Sigmoid colon (tissue), 7 donors: ENCODE data around the gene NCAN. TPM values are rescaled to one million over a fixed set of nuclear protein-coding genes. Genes with fewer than 3 reads are reported as not detected.

Experiments
- DNase-seq: peaks from one replicate; pipeline ENCODE4 v3.0.0-alpha.2; 2019
- H3K27ac ChIP-seq, 4 donors: fragments of 200-600 bp; sonication (generic); one replicate each; pipeline ENCODE4 v1.5.1; 2016 to 2019; ENCODE audit warnings: mild to moderate bottlenecking in 1 of 4
- H3K27me3 ChIP-seq, 3 donors: fragments of 200-600 bp; sonication (generic); one replicate each; pipeline ENCODE4 v1.5.1; 2019; ENCODE audit warnings: mild to moderate bottlenecking in 1 of 3
- H3K36me3 ChIP-seq, 4 donors: fragments of 200-600 bp; sonication (generic); one replicate each; pipeline ENCODE4 v1.5.1; 2016 to 2019
- H3K4me1 ChIP-seq, 4 donors: fragments of 200-600 bp; sonication (generic); one replicate each; pipeline ENCODE4 v1.5.1; 2017 to 2019
- H3K4me3 ChIP-seq, 4 donors: fragments of 200-600 bp; sonication (generic); one replicate each; pipeline ENCODE4 v1.5.1; 2017 to 2019; ENCODE audit warnings: mild to moderate bottlenecking in 2 of 4, moderate library complexity in 1 of 4
- H3K9me3 ChIP-seq, 4 donors: fragments of 200-600 bp in 3 of 4; sonication (generic) in 3 of 4; one replicate each; pipeline versions ENCODE4 v1.5.1 to v1.6.1; 2013 to 2019
- CTCF ChIP-seq, 4 experiments: fragments of 450-650 bp in 3 of 4; fragments of 200-600 bp in 1 of 4; IDR thresholded peaks; one replicate each; pipeline ENCODE4 v1.5.1; 2016 to 2019; ENCODE audit warnings: antibody characterized with exemption in 4 of 4, mild to moderate bottlenecking in 3 of 4, moderate library complexity in 2 of 4
- EP300 ChIP-seq, 4 donors: sonication (generic); formaldehyde crosslinking; IDR thresholded peaks; one replicate each; pipeline ENCODE4 v1.6.1; 2017; ENCODE audit warnings: antibody characterized with exemption in 4 of 4
- POLR2A ChIP-seq, 2 donors: fragments of 450-650 bp; IDR thresholded peaks; one replicate each; pipeline ENCODE4 v1.6.1; 2016; ENCODE audit warnings: antibody characterized with exemption in 2 of 2, mild to moderate bottlenecking in 2 of 2, moderate library complexity in 2 of 2
- POLR2AphosphoS5 ChIP-seq, 4 donors: sonication (generic); formaldehyde crosslinking; IDR thresholded peaks; one replicate each; pipeline ENCODE4 v1.6.1; 2017; ENCODE audit warnings: antibody characterized with exemption in 4 of 4
- WGBS, 2 donors: extraction: QIAGEN DNeasy Blood & Tissue Kit; methylation state at CpG; one replicate each; pipeline ENCODE4 v1.1.7; 2013; 5-methylcytosine and 5-hydroxymethylcytosine counted together
- intact Hi-C: fragments of 100-400 bp; cut with DNase I; formaldehyde crosslinking; loops from one replicate; pipeline ENCODE4 v1.15.1; 2023
- polyA plus RNA-seq, 3 donors: library from polyadenylated mRNA; stranded (reverse); fragments of 200-250 nt; gene quantifications; one replicate each; pipeline ENCODE4 v1.2.3, GENCODE V29; 2013
- total RNA-seq, 4 donors: library from RNA; depleted of rRNA; stranded (reverse); fragments of >200 nt; gene quantifications; one replicate each; pipeline ENCODE4 v1.1.0, GENCODE V29; 2016
- donor health status: healthy with polysubstance abuse.
- donor health status: Bipolar disorder and iron deficiency.
- donor health status: healthy.

Gene NCAN
- total and polyA plus RNA-seq, 7 donors: under 0.01 to 0.09 (median under 0.01) TPM; not detected in 4

GRCh38 chr19:19192910-19193423 lies 18.8 kb upstream of the NCAN start:
- H3K27me3 ChIP-seq: no peaks in the 10 kb centered on the region
- peaks cover 7 to 20% (median 15%) of the 10 kb centered on the region in 4 donors for H3K36me3 ChIP-seq
- peaks cover 0 to 55% (median 47%) of the 10 kb centered on the region in 4 donors for H3K4me1 ChIP-seq
- H3K27ac ChIP-seq: peak overlapping the region; percentile 97 to 100 (median 98)
- 0 to 1% methylated on average over 22 of the region's 22 CpGs for whole genome bisulfite sequencing, 2 donors
- intact Hi-C loops: loop anchor here (1.0 to 10.0 kb wide), 6 partner anchors 10 to 511 kb away; partner anchors contain the start of genes CRTC1, MAU2, NDUFA13 and NR2C2AP
- peak overlapping the region; percentile 63 to 99 (median 84) for H3K4me3 ChIP-seq
- TF ChIP-seq EP300 (IDR thresholded peaks at IDR 0.05) (no peak), POLR2AphosphoS5 (IDR thresholded peaks at IDR 0.05) (no peak), POLR2A (IDR thresholded peaks at IDR 0.05) (no peak), CTCF (IDR thresholded peaks at IDR 0.05) (no peak)
- no peak for DNase-seq
- H3K9me3 ChIP-seq: no peaks in the 10 kb centered on the region

GRCh38 chr19:19193926-19194325 lies 17.8 kb upstream of the NCAN start:
- Histone ChIP-seq H3K36me3 (peaks cover 7 to 30% (median 21%) of the 10 kb centered on the region in 4 donors), H3K9me3 (no peaks in the 10 kb centered on the region), H3K27ac (peak overlapping the region in 2 of 4 donors; percentile 6 to 99), H3K4me1 (peaks cover 0 to 48% (median 45%) of the 10 kb centered on the region in 4 donors), H3K27me3 (no peaks in the 10 kb centered on the region), H3K4me3 (peak overlapping the region in 1 of 4 donors; percentile 81)
- no peak for DNase-seq
- 78 to 83% methylated on average over 5 of the region's 5 CpGs for WGBS, 2 donors
- intact Hi-C loops: loop anchor here (5.0 to 10.0 kb wide), 4 partner anchors 57 to 512 kb away; partner anchors contain the start of genes CRTC1, NDUFA13, SLC25A42 and TMEM161A
- no peak for TF ChIP-seq EP300 (IDR thresholded peaks at IDR 0.05)
- no peak for TF ChIP-seq POLR2A (IDR thresholded peaks at IDR 0.05)
- no peak for TF ChIP-seq CTCF (IDR thresholded peaks at IDR 0.05)
- no peak for TF ChIP-seq POLR2AphosphoS5 (IDR thresholded peaks at IDR 0.05)

- H3K9me3 ChIP-seq: no peaks in the 10 kb centered on the region
- peaks cover 0 to 14% (median 11%) of the 10 kb centered on the region in 4 donors for H3K4me1 ChIP-seq
- H3K4me3 ChIP-seq: peak overlapping the region; percentile 53 to 68 (median 58)
- no peak for DNase-seq
- intact Hi-C loops: no loop called here
- WGBS, 2 donors: 67 to 81% methylated on average over 19 of the region's 19 CpGs
- peaks cover 0 to 3% (median 0%) of the 10 kb centered on the region in 3 donors for H3K27me3 ChIP-seq
- H3K36me3 ChIP-seq: peaks cover 5 to 37% (median 27%) of the 10 kb centered on the region in 4 donors
- TF ChIP-seq EP300 (IDR thresholded peaks at IDR 0.05) (no peak), POLR2A (IDR thresholded peaks at IDR 0.05) (no peak), POLR2AphosphoS5 (IDR thresholded peaks at IDR 0.05) (no peak), CTCF (IDR thresholded peaks at IDR 0.05) (no peak)
- peak overlapping the region; percentile 74 to 82 (median 78) for H3K27ac ChIP-seq
Measured at GRCh38 chr19:19201697-19202630, 9.8 kb upstream of the NCAN start.

GRCh38 chr19:19202707-19203011 lies 9.1 kb upstream of the NCAN start:
- H3K9me3 ChIP-seq: no peaks in the 10 kb centered on the region
- DNase-seq: no peak
- intact Hi-C loops: loop anchor here (1.0 kb wide), 1 partner anchor 10 kb away; the partner anchor contains the start of genes BORCS8 and RFXANK
- peak overlapping the region; percentile 74 to 82 (median 78) for H3K27ac ChIP-seq
- 5 to 15% methylated on average over 11 of the region's 11 CpGs for WGBS, 2 donors
- peaks cover 0 to 30% (median 20%) of the 10 kb centered on the region in 4 donors for H3K36me3 ChIP-seq
- H3K27me3 ChIP-seq: peaks cover 0 to 10% (median 0%) of the 10 kb centered on the region in 3 donors
- H3K4me1 ChIP-seq: peaks cover 0 to 14% (median 11%) of the 10 kb centered on the region in 4 donors
- no peak for TF ChIP-seq CTCF (IDR thresholded peaks at IDR 0.05)
- no peak for TF ChIP-seq POLR2AphosphoS5 (IDR thresholded peaks at IDR 0.05)
- TF ChIP-seq EP300 (IDR thresholded peaks at IDR 0.05): no peak
- no peak for TF ChIP-seq POLR2A (IDR thresholded peaks at IDR 0.05)
- H3K4me3 ChIP-seq: peak overlapping the region; percentile 53 to 68 (median 58)
